K562 (cell line): ENCODE measurements around the gene CLEC19A. TPM values are rescaled to one million over a fixed set of nuclear protein-coding genes. Genes with fewer than 3 reads are reported as not detected.

Experiments used
- ATAC-seq: fragments of 200-7000 bp; cut with Tn5 transposase; 3 replicates; pipeline ENCODE4 v1.9.1; 2020; ENCODE audit warnings: moderate library complexity
- BruUV-seq: library from RNA; stranded (reverse); fragments of 400-500 nt; replicated peaks from 2 replicates; lab custom pipeline; 2021; lab: Mats Ljungman, UMichigan
- CTCF ChIA-PET: fragments of 300-600 bp; formaldehyde crosslinking; extraction: SDS; loops from one replicate; lab custom pipeline; 2021; ENCODE audit warnings: low intra/inter-chr PET ratio; lab: Yijun Ruan, JAX
- POLR2A ChIA-PET: fragments of 300-600, 350-650 bp; sonication (Branson Sonifier 250); formaldehyde crosslinking; extraction: SDS; loops from one replicate; lab custom pipeline; 2021; ENCODE audit warnings: antibody characterized with exemption, inconsistent platforms; lab: Yijun Ruan, JAX
- DNase-seq, 4 experiments: peaks; one replicate each; pipeline versions ENCODE4 v3.0.0 to v3.0.0-alpha.2; 2011 to 2018; ENCODE audit warnings: low spot score in 3 of 4, mixed read lengths in 3 of 4; ENCODE audit errors: extremely low read depth in 1 of 4
- FAIRE-seq: peaks from 2 replicates; lab custom pipeline; 2011; peaks lifted over from hg19 to GRCh38; lab: Jason Lieb, UNC
- H2AFZ ChIP-seq: 2 replicates; pipeline ENCODE4 v1.6.0; 2011; ENCODE audit warnings: low read depth, low read length, control low read depth, inconsistent platforms
- H3K27ac ChIP-seq: fragments of 200-600 bp; 3 replicates; pipeline ENCODE4 v1.8.0; 2011; ENCODE audit warnings: low read depth, mild to moderate bottlenecking, control low read depth, inconsistent platforms, low read length, moderate library complexity, mixed read lengths; ENCODE audit errors: extremely low read depth
- H3K27me3 ChIP-seq, 2 experiments: fragments of 300-600 bp in 1 of 2; 2 replicates in 1 of 2; 3 replicates in 1 of 2; pipeline versions ENCODE4 v1.6.0 to v1.8.0; 2011; ENCODE audit warnings: inconsistent platforms in 2 of 2, low read length in 2 of 2, mild to moderate bottlenecking in 1 of 2, mixed read lengths in 1 of 2, moderate library complexity in 1 of 2; ENCODE audit not compliant: control insufficient read depth in 2 of 2, insufficient read depth in 2 of 2
- H3K36me3 ChIP-seq: fragments of 300-600 bp; 3 replicates; pipeline ENCODE4 v1.8.0; 2011; ENCODE audit warnings: mild to moderate bottlenecking, low read length, inconsistent platforms; ENCODE audit not compliant: control insufficient read depth, insufficient read depth
- H3K4me1 ChIP-seq, 2 experiments: fragments of 200-600 bp in 1 of 2; replicated peaks in 1 of 2; 2 replicates in 1 of 2; 3 replicates in 1 of 2; pipeline versions ENCODE4 v1.5.1 to v1.8.0; 2011; ENCODE audit warnings: inconsistent platforms in 2 of 2, low read length in 2 of 2, mild to moderate bottlenecking in 1 of 2, mixed read lengths in 1 of 2, moderate library complexity in 1 of 2; ENCODE audit not compliant: control insufficient read depth in 2 of 2, insufficient read depth in 2 of 2
- H3K4me2 ChIP-seq: 2 replicates; pipeline ENCODE4 v1.6.1; 2011; ENCODE audit warnings: low read length, control low read depth, inconsistent platforms, mixed read lengths; ENCODE audit not compliant: insufficient read depth
- H3K4me3 ChIP-seq: fragments of 200-600 bp; sonication (generic), shearing (Covaris generic); 2 replicates; pipeline ENCODE4 v1.5.1; 2016; ENCODE audit warnings: control low read depth, inconsistent platforms
- H3K79me2 ChIP-seq: fragments of 200-600 bp; 3 replicates; pipeline ENCODE4 v1.8.0; 2011; ENCODE audit warnings: low read length, inconsistent platforms; ENCODE audit not compliant: control insufficient read depth, insufficient read depth
- H3K9ac ChIP-seq, 2 experiments: 2 replicates each; pipeline versions ENCODE4 v1.6.0 to v1.6.1; 2011; ENCODE audit warnings: low read depth in 2 of 2, low read length in 2 of 2, control low read depth in 1 of 2, inconsistent platforms in 1 of 2, mild to moderate bottlenecking in 1 of 2, mixed read lengths in 1 of 2; ENCODE audit not compliant: insufficient read depth in 1 of 2
- H3K9me1 ChIP-seq: one replicate; pipeline ENCODE4 v1.6.0; 2011; ENCODE audit warnings: inconsistent platforms, mild to moderate bottlenecking, low read length, moderate library complexity; ENCODE audit not compliant: control insufficient read depth, insufficient read depth
- H3K9me3 ChIP-seq: replicated peaks from 2 replicates; pipeline ENCODE4 v1.5.1; 2011; ENCODE audit warnings: low read depth, low read length, inconsistent platforms; ENCODE audit not compliant: control insufficient read depth, insufficient read depth
- H4K20me1 ChIP-seq: replicated peaks from 2 replicates; pipeline ENCODE4 v1.6.1; 2011; ENCODE audit warnings: low read length, inconsistent platforms, mixed read lengths; ENCODE audit not compliant: control insufficient read depth, insufficient read depth
- ADNP ChIP-seq: fragments of 200-800 bp; sonication (Bioruptor generic); IDR thresholded peaks from 2 replicates; pipeline ENCODE4 v1.6.1; 2016; ENCODE audit warnings: missing genetic modification characterization, missing compliant biosample characterization
- BRCA1 ChIP-seq, 2 experiments: fragments of 450-650 bp in 1 of 2; sonication (generic) in 1 of 2; formaldehyde crosslinking in 1 of 2; IDR thresholded peaks; 2 replicates each; pipeline versions ENCODE4 v1.5.0 to v1.6.1; 2017 to 2020; ENCODE audit warnings: mild to moderate bottlenecking in 1 of 2, missing genetic modification reagents in 1 of 2
- BRF2 ChIP-seq: IDR thresholded peaks from 3 replicates; pipeline ENCODE4 v1.6.1; 2011; ENCODE audit warnings: borderline replicate concordance, mild to moderate bottlenecking; ENCODE audit not compliant: insufficient read length, insufficient read depth
- CHD4 ChIP-seq: fragments of 200-600 bp; sonication (generic); IDR thresholded peaks from 3 replicates; pipeline ENCODE4 v1.6.1; 2012; ENCODE audit warnings: low read depth, mild to moderate bottlenecking, mixed read lengths, low read length, inconsistent platforms; ENCODE audit not compliant: insufficient read depth, insufficient replicate concordance, poor library complexity, severe bottlenecking
- CREB1 ChIP-seq, 2 experiments: sonication (generic) in 1 of 2; formaldehyde crosslinking in 1 of 2; IDR thresholded peaks; 2 replicates each; pipeline versions ENCODE4 v1.6.1 to v1.8.0; 2012 to 2022; ENCODE audit warnings: inconsistent platforms in 1 of 2, mild to moderate bottlenecking in 1 of 2, missing genetic modification reagents in 1 of 2, moderate library complexity in 1 of 2
- DNMT1 ChIP-seq: fragments of 450-650 bp; IDR thresholded peaks from 2 replicates; pipeline ENCODE4 v1.6.1; 2016; ENCODE audit warnings: antibody characterized with exemption, mild to moderate bottlenecking
- E4F1 ChIP-seq: fragments of 250-450 bp; sonication (Bioruptor Pico); IDR thresholded peaks from 2 replicates; pipeline ENCODE4 v1.5.0; 2021; ENCODE audit warnings: mild to moderate bottlenecking, borderline replicate concordance
- GABPB1 ChIP-seq: sonication (generic); formaldehyde crosslinking; IDR thresholded peaks from 2 replicates; pipeline ENCODE4 v1.8.0; 2022; ENCODE audit warnings: mild to moderate bottlenecking, missing genetic modification reagents
- GTF2B ChIP-seq: IDR thresholded peaks from 2 replicates; pipeline ENCODE4 v1.6.1; 2011; ENCODE audit not compliant: insufficient read length; ENCODE audit errors: extremely low read depth
- NFATC3 ChIP-seq: fragments of 450-650 bp; IDR thresholded peaks from 2 replicates; pipeline ENCODE4 v1.6.1; 2017; ENCODE audit warnings: mild to moderate bottlenecking
- POLR2AphosphoS2 ChIP-seq: IDR thresholded peaks from 2 replicates; pipeline ENCODE4 v1.6.1; 2012; ENCODE audit warnings: low read length, improper control_type of control experiment
- PTRF ChIP-seq: fragments of 450-650 bp; IDR thresholded peaks from 2 replicates; pipeline ENCODE4 v1.6.1; 2016; ENCODE audit warnings: mild to moderate bottlenecking, missing genetic modification characterization, missing compliant biosample characterization
- PTTG1 ChIP-seq: fragments of 450-650 bp; IDR thresholded peaks from 2 replicates; pipeline ENCODE4 v1.6.1; 2016; ENCODE audit warnings: low read depth, mild to moderate bottlenecking, missing genetic modification characterization, missing compliant biosample characterization
- SMARCA5 ChIP-seq: fragments of 450-650 bp; IDR thresholded peaks from 2 replicates; pipeline ENCODE4 v1.6.1; 2016
- SRSF7 ChIP-seq: fragments of 200-400 bp; formaldehyde crosslinking; optimal IDR thresholded peaks from 2 replicates; pipeline ENCODE3; 2017; ENCODE audit warnings: mild to moderate bottlenecking, low read depth, low read length
- TAF15 ChIP-seq: fragments of 200-400 bp; formaldehyde crosslinking; IDR thresholded peaks from 2 replicates; pipeline ENCODE4 v1.6.1; 2017; ENCODE audit warnings: mild to moderate bottlenecking, low read depth, low read length, moderate library complexity
- ZFP1 ChIP-seq: fragments of 450-650 bp; formaldehyde crosslinking; IDR thresholded peaks from 2 replicates; pipeline ENCODE4 v1.4.0; 2020; ENCODE audit warnings: mild to moderate bottlenecking, mixed read lengths
- ZNF24 ChIP-seq: fragments of 450-650 bp; IDR thresholded peaks from 2 replicates; pipeline ENCODE4 v1.6.1; 2016
- ZZZ3 ChIP-seq: fragments of 450-650 bp; IDR thresholded peaks from 2 replicates; pipeline ENCODE4 v1.6.1; 2016; ENCODE audit warnings: antibody characterized with exemption, mild to moderate bottlenecking, moderate library complexity
- WGBS: fragments of 100-300 bp; shearing (Covaris generic); methylation state at CpG from one replicate; pipeline ENCODE4 v1.1.6; 2016; ENCODE audit warnings: low coverage, mixed read lengths; ENCODE audit not compliant: insufficient coverage; ENCODE audit errors: missing lambda C conversion rate; 5-methylcytosine and 5-hydroxymethylcytosine counted together
- in situ Hi-C: fragments of 300-500 bp; cut with MboI; formaldehyde crosslinking; loops from 4 replicates; pipeline ENCODE4 v1.15.0; 2018; ENCODE audit warnings: inconsistent platforms, mixed read lengths
- intact Hi-C: fragments of 100-400 bp; cut with micrococcal nuclease; formaldehyde crosslinking; loops from 2 replicates; pipeline ENCODE4 v1.14.2; 2022
- polyA plus RNA-seq, 8 experiments: library from polyadenylated mRNA; depleted of rRNA in 4 of 8; stranded (reverse) in 5 of 8; unstranded in 3 of 8; fragments of >200 nt; fragmentation: Nextera tagmentation in 2 of 8; fragmentation: Illumina TruSeq in 1 of 8; extraction: Ambion mirVana in 2 of 8; extraction: Trizol in 1 of 8; gene quantifications; 2 replicates each; pipeline versions ENCODE4 v1.2.1 to v1.2.3, GENCODE V29; 2011 to 2014; ENCODE audit warnings: inconsistent platforms in 1 of 8, missing spikeins in 1 of 8
- total RNA-seq, 7 experiments: library from RNA; depleted of rRNA in 6 of 7; stranded (reverse); fragments of >200 nt in 6 of 7; fragmentation: Illumina TruSeq in 2 of 7; extraction: Trizol in 2 of 7; gene quantifications; 2 replicates each; pipeline versions ENCODE4 v1.2.1 to v1.2.3, GENCODE V29; 2011 to 2021; ENCODE audit warnings: low replicate concordance in 1 of 7

CLEC19A gene
- total and polyA plus RNA-seq, 9 of the 15 experiments (the other 6 are each of a cell fraction or from before 2014, with no cell fraction given), result not detected

GRCh38 chr16:19299565-19299964, 14.0 kb downstream of the CLEC19A start (continued):
- no peak for TF ChIP-seq E4F1
- TF ChIP-seq, all 486 proteins: peak for 0

- BruUV-seq, result no TSS peak
- Histone ChIP-seq H3K79me2 (no peaks in the 10 kb centered on the region), H3K36me3 (no peaks in the 10 kb centered on the region), H4K20me1 (0 out of 2 replicates have a peak, but pooled peaks cover 3% of the 10 kb centered on the region), H3K4me3 (no peak overlapping the region), H3K9ac (no peak overlapping the region), H3K27me3 (no peaks in the 10 kb centered on the region; a peak in 3 of 5 replicates), H3K4me2 (no peak overlapping the region), H3K4me1 (no peaks in the 10 kb centered on the region), H2AFZ (no peak overlapping the region), H3K9me3 (no peaks in the 10 kb centered on the region), H3K9me1 (no peaks in the 10 kb centered on the region), H3K27ac (no peak overlapping the region)
- in situ Hi-C loops (no loop called here), intact Hi-C loops (no loop called here)
- no peak for FAIRE-seq
- no peak for ATAC-seq
- TF ChIP-seq SRSF7 (no peak), SMARCA5 (no peak), DNMT1 (no peak), PTRF (tag) (no peak), GTF2B (no peak), ADNP (tag) (no peak), POLR2AphosphoS2 (no peak), GABPB1 (CRISPR knock-in tag) (no peak), BRCA1 (IDR thresholded peaks at IDR 0.05) (no peak), BRCA1 (CRISPR knock-in tag; IDR thresholded peaks at IDR 0.05) (no peak), ZZZ3 (no peak), TAF15 (no peak), PTTG1 (no peak), ZFP1 (CRISPR knock-in tag) (no peak), CREB1 (IDR thresholded peaks at IDR 0.05) (no peak), CREB1 (CRISPR knock-in tag; IDR thresholded peaks at IDR 0.05) (no peak), ZNF24 (no peak), CHD4 (no peak), NFATC3 (no peak), BRF2 (no peak)
- ChIA-PET CTCF (no interaction called here), POLR2A (no interaction called here)
- no peak for DNase-seq
- WGBS, result 0% methylated on average over 1 of the region's 1 CpG
Measured at GRCh38 chr16:19301931-19302330, 16.4 kb downstream of the CLEC19A start.
